ENCODE measurements around the gene FASTK.
A peak's percentile ranks its signal among the peaks of the same experiment; 100 is the strongest.

FASTK gene

DNA sequence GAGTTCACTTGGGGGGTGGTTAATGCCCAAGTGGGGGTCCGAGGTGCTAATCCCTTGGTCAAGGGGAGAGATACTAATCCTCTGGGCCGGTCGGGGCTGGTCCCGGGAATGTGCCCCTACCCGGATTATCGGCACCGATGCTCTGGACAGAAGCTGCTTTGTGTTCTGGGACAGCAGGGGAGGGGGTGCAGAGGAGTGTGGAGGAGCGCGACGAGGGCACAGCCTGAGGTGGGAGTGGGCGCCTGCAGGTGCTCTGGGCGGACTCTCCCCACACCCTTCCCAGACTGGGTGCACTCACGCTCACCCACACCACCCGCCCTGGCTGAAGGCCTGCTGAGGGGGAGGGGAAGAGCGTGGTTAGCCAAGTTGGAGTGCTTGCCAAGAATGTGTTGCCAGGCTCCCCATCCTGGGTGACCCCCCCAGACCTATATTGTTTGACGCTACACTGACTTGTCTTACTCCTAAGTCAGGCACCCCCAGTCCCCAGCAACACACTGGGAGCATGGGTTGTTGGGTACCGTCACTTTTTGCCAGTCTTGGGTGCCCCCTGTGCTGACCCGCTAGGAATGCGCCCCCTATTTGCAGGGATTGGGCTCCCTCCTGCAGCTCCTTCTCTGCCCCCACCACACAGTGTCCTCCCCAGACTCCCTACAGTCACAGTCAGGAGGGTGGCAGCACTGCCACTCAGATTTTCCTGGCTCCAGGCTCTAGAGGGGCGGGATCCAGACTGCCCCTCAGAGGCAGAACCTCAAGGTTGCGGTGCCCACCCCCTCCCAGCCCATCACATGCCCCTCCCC is 20.0 kb downstream of the FASTK start:
- Mint-ChIP-seq H3K4me3 (peak overlapping the region; percentile 90), H3K9me3 (no peaks in the 10 kb centered on the region), H3K36me3 (ENCODE audit: low read depth) (peaks cover 3% of the 10 kb centered on the region), H3K4me1 (peaks cover 37% of the 10 kb centered on the region), H3K27ac (peak overlapping the region; percentile 35), H3K27me3 (no peaks in the 10 kb centered on the region)
- DNase-seq = peak; percentile 35
- no peak for ATAC-seq

DNA sequence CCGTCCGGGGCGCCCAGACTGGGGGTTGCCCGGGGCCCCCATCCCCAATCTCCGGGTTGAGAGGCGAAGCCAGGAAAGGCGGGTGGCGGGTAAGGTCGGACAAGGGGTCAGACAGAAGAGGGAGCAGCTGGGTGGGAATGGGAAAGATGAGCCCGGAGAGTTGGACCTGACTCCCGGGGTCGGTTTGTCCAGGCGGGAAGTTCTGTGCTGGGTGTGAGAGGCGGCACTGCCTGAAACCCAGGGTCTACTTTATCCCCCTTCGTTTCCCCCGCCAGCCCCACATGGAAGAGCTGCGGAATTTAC is 20.5 kb downstream of the FASTK start:
- Mint-ChIP-seq H3K27me3 (no peaks in the 10 kb centered on the region), H3K4me1 (peaks cover 37% of the 10 kb centered on the region), H3K9me3 (no peaks in the 10 kb centered on the region), H3K27ac (no peak overlapping the region), H3K4me3 (peak overlapping the region; percentile 90), H3K36me3 (ENCODE audit: low read depth) (no peaks in the 10 kb centered on the region)
- no peak for ATAC-seq
- no peak for DNase-seq

DNA sequence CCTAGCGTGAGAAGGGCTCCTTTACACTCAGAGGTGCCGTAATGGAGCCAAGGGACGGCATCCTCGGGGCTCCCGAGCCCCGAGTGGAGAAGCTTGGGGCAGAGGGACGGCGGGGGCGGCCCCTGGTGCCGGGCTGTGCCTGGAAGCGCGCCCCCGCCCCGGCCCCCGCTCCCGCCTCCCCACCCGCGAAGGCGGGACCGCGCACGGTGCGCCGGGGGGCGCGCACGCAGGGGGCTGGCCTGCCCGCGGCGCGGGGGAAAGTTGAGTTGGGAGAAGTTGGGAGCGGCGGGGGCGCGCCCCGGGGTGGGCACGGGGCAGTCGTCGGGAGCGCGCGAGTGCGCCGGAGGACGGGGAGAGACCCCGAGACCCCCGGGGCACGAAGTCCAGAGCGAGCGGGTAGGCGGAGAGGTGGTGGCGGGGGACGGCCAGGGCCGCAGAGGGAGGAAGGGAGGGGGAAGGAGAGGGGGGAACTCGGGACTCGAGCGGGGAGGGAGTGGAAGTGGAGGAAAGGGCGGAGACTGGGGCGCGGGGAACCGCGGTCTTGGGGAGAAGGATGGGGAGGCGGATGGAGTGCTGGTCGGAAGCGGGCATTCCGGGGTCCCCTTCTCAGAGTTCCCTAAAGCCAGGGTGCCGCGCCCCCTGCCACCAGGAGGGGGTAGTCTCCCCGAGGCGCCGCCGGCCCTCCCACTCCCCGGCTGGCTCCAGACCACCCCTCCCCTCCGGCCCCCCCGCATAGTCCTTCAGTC is 21.1 kb downstream of the FASTK start, which contains the start of gene SLC4A2:
Gene SLC4A2 (plus strand): TSS at position 223 of the 746 bp plus-strand sequence. CDS start 2,399 bp downstream, outside the sequence.
- ATAC-seq (peak; percentile 12), DNase-seq (peak; percentile 82)

DNA sequence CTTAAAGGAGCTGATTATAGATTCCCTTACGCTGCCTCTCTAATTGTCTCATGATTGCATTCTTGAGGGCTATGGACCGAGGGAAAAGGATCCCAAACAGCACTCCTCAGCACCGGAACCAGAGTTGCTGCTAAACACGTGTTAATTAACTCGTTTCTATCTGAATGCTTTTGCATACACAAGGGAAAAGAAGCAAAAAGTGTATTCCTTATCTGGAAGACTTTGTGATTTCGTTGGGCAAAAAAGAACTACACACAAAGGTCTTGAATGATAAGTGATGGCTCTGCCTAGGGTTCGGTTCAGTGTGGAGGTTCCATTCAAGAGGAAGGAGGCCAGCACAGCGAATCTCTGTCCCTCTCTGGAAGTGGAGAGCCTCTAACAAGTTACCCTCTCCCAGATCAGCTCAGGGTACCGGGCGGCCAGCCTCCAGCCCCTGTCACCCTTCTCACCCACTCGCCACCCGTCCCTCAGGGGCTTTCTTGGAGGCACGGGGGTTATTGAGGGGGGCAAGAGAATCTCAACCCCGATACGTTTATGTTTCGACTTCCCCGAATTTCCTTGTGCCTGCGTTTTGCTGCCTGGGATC is 21.7 kb downstream of the FASTK start:
- H3K27me3 Mint-ChIP-seq = no peaks in the 10 kb centered on the region
- DNase-seq = no peak
- H3K36me3 Mint-ChIP-seq (ENCODE audit: low read depth) = no peaks in the 10 kb centered on the region
- peak overlapping the region; percentile 90 for H3K4me3 Mint-ChIP-seq
- H3K27ac Mint-ChIP-seq = peak overlapping the region; percentile 95
- H3K9me3 Mint-ChIP-seq = no peaks in the 10 kb centered on the region
- H3K4me1 Mint-ChIP-seq = peaks cover 37% of the 10 kb centered on the region
- no peak for ATAC-seq

More for the DNA sequence above, 21.1 kb downstream of the FASTK start, which contains the start of gene SLC4A2:
- Mint-ChIP-seq H3K4me3 (peak within 1 kb of the TSS; percentile 90), H3K36me3 (ENCODE audit: low read depth) (no peaks in the 10 kb centered on the region), H3K27ac (peak within 1 kb of the TSS; percentile 95), H3K27me3 (no peaks in the 10 kb centered on the region), H3K4me1 (peaks cover 37% of the 10 kb centered on the region), H3K9me3 (no peaks in the 10 kb centered on the region)

DNA sequence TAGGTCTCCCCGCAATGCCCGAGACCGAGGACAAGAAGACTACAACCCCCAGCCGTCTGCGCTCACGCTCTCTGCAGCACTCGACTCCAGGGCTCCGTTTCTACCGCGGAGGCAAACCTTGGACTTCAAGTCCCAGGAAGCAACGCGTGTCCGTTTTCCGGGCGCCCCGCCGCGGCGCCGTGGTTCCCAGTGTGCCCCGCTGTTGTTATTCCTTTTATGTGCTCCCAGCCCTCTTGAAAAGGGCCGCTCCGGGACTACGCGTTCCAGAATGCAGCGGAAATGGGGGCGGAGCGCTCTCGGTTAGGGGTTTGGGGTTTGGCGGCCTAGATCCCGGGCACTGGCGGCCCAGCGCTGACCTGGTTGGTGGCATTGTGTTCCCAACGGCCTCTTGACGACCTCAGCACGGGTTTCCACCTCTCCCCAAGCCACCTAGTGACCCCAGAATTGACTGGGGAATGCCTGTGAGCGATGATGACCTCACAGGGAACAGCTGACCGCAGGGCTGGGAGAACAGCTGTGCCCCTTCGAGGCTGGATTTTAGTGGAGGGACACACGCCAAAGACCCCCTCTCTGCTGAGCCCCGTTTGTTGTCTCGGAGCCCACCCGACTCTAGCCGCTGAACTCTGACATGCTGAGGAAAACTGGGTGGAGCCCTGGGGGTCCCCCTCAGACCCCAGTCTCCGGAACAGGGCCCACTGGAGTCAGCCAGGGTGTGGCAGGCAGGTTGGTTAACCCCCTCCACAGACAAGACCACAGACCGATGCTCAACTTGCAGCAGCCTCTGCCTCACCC is 22.4 kb downstream of the FASTK start:
- Mint-ChIP-seq H3K4me3 (peak overlapping the region; percentile 90), H3K9me3 (no peaks in the 10 kb centered on the region), H3K4me1 (peaks cover 37% of the 10 kb centered on the region), H3K27me3 (no peaks in the 10 kb centered on the region), H3K36me3 (ENCODE audit: low read depth) (no peaks in the 10 kb centered on the region), H3K27ac (peak overlapping the region; percentile 95)
- ATAC-seq (peak; percentile 96), DNase-seq (peak; percentile 96)

DNA sequence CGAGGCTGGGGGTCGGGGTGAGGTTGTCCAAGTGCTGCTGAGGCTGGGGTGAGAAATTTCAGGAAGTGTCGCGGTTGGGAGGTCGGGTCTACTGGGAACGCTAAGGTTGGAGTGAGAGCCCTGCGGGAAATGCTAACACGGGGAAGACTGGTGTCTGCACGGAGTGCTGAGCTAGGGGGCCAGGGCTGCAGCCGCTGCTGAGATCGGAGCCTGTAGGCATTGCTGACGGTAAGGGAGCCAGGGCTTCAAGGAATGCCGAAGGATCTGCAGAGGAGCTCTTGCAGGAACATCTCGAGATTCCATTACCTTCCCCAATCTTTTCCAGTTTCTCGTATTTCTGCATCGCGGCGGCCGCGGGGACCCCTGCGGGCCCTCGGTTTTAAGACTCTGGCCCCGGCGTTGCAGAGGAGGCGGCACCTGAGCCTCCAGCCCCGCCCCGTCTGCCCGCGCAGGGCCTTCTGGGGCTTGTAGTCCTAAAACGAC is 23.1 kb downstream of the FASTK start, which contains the start of gene CDK5:
Gene CDK5 (minus strand): TSS at position 392 of the 483 bp plus-strand sequence. CDS start 49 bp downstream, at position 343.
- ATAC-seq = no peak
- Mint-ChIP-seq H3K36me3 (ENCODE audit: low read depth) (no peaks in the 10 kb centered on the region), H3K9me3 (no peaks in the 10 kb centered on the region), H3K27me3 (no peaks in the 10 kb centered on the region), H3K4me1 (peaks cover 38% of the 10 kb centered on the region), H3K4me3 (peak within 1 kb of the TSS; percentile 90), H3K27ac (peak within 1 kb of the TSS; percentile 95)
- no peak for DNase-seq

DNA sequence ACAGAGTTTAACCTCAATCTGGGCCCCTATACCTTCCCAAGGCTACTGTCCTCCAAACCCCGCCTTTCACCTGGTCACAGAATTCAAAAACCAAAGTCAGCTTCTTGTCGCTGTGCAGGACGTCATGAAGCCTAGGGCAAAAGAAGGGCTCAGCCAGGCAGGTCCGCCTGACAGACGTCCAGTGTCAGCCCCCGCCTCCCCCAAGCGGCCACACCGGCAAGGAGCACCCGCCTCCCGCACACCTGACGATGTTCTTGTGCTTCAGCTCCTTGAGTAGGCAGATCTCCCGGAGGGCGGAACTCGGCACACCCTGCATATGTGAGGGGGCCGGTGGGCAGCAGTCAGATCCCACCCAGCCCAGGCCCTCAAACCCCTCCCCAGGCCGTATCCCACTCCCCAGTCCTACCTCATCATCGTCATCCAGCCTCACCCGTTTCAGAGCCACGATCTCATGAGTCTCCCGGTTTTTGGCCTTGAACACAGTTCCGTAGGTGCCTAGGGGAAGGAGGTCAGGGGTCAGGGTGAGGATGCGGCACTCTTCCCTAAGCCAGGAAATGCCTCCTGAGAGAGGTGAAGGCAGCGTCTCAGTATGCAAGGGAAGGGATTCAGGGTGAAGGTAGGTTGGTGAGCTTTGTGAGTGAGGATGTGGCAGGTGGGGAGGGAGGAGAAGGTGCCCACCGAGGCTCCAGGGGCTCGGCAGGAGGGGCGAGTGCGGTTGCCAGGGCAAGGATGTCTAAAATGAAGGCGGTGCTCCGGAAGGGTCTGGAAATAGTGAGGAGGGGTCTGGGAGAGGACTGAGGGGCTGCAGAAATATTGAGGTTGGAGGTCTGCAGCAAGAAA is 23.7 kb downstream of the FASTK start:
- H3K36me3 Mint-ChIP-seq (ENCODE audit: low read depth) = no peaks in the 10 kb centered on the region
- H3K27ac Mint-ChIP-seq = peak overlapping the region; percentile 76
- H3K4me3 Mint-ChIP-seq = peak overlapping the region; percentile 90
- no peaks in the 10 kb centered on the region for H3K27me3 Mint-ChIP-seq
- ATAC-seq (no peak), DNase-seq (no peak)
- peaks cover 39% of the 10 kb centered on the region for H3K4me1 Mint-ChIP-seq
- no peaks in the 10 kb centered on the region for H3K9me3 Mint-ChIP-seq

DNA sequence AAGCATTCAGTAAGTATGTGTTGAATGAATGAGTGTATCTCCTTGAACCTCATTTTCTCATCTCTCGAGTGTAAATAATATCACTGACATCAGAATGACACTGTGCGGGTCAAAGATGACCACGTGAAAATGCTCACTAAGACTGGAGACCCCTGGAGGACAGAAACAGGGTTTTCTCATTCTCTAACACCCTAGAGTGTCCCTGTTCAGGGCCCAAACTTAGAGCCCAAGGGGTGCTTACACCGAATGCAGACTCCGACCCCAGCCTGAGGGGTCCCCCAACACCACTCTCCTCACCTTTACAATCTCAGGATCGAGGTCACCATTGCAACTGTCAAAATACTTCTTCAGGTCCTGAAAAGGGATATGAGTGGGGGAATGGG is 24.3 kb downstream of the FASTK start:
- H3K27ac Mint-ChIP-seq = no peak overlapping the region
- DNase-seq (no peak), ATAC-seq (no peak)
- no peaks in the 10 kb centered on the region for H3K27me3 Mint-ChIP-seq
- H3K4me3 Mint-ChIP-seq = peak overlapping the region; percentile 90
- peaks cover 35% of the 10 kb centered on the region for H3K4me1 Mint-ChIP-seq
- H3K36me3 Mint-ChIP-seq (ENCODE audit: low read depth) = no peaks in the 10 kb centered on the region
- H3K9me3 Mint-ChIP-seq = no peaks in the 10 kb centered on the region

DNA sequence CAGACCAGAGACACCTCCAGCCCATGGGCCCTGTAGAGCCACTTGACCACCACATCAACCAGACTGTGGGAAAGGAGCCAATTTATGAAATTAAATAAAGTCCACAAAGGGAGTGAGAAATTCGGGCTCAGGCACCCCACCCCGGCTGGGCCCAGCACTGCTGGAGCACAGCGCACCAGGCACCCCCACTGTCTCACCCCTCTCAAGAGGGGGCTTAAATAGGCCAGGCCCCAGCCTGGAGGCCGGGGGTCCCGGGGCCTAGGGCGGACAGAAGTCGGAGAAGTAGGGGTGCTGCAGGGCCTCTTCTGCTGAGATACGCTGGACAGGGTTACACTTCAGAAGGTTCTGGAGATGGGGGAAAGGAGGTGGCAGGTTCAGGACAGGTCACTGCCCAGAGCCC is 26.9 kb downstream of the FASTK start:
- H3K4me3 Mint-ChIP-seq = no peak overlapping the region
- no peak for ATAC-seq
- H3K9me3 Mint-ChIP-seq = no peaks in the 10 kb centered on the region
- H3K27ac Mint-ChIP-seq = no peak overlapping the region
- peaks cover 20% of the 10 kb centered on the region for H3K4me1 Mint-ChIP-seq
- no peaks in the 10 kb centered on the region for H3K36me3 Mint-ChIP-seq (ENCODE audit: low read depth)
- H3K27me3 Mint-ChIP-seq = peaks cover 2% of the 10 kb centered on the region
- no peak for DNase-seq

DNA sequence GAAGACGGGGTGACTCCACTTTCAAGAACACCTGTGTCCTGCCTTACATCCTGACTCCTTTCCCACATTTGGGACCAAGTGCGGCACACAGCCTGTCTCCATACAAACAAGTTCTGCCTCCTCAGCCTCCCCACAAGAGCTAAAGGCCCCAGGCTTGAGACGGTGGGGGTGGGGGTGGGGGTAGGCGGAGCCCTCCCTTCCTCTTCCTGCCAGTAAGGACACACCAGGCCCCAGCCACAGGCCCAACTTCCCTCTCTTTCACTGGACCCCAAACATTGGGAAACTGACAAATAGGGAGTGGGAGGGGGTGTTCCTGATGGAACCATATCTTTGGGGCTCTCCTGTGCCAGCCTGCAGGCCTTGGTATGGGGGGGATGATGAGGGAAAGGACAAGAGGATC is 27.5 kb downstream of the FASTK start:
- H3K4me3 Mint-ChIP-seq = no peak overlapping the region
- H3K9me3 Mint-ChIP-seq = no peaks in the 10 kb centered on the region
- H3K27me3 Mint-ChIP-seq = peaks cover 2% of the 10 kb centered on the region
- DNase-seq = no peak
- no peak overlapping the region for H3K27ac Mint-ChIP-seq
- no peaks in the 10 kb centered on the region for H3K36me3 Mint-ChIP-seq (ENCODE audit: low read depth)
- H3K4me1 Mint-ChIP-seq = peaks cover 15% of the 10 kb centered on the region
- ATAC-seq = no peak

DNA sequence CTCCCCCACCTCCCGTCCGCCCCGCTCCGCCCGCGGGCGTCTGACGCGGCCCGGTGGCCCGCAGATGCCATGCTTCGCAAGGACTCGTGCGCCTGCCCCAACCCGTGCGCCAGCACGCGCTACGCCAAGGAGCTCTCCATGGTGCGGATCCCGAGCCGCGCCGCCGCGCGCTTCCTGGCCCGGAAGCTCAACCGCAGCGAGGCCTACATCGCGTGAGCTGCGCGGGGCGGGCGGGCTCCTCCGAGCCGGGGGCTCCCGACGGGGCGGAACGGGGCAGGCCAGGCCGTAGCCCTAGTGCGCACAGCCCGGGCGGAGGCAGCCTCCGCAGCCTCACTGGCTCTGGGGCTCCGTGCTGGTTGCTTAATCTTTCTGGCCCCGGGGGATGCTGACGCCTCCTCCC is 29.5 kb downstream of the FASTK start:
- Mint-ChIP-seq H3K9me3 (no peaks in the 10 kb centered on the region), H3K27me3 (peaks cover 2% of the 10 kb centered on the region), H3K36me3 (ENCODE audit: low read depth) (no peaks in the 10 kb centered on the region), H3K4me1 (peaks cover 2% of the 10 kb centered on the region), H3K4me3 (no peak overlapping the region), H3K27ac (no peak overlapping the region)
- ATAC-seq (peak; percentile 52), DNase-seq (peak; percentile 53)

DNA sequence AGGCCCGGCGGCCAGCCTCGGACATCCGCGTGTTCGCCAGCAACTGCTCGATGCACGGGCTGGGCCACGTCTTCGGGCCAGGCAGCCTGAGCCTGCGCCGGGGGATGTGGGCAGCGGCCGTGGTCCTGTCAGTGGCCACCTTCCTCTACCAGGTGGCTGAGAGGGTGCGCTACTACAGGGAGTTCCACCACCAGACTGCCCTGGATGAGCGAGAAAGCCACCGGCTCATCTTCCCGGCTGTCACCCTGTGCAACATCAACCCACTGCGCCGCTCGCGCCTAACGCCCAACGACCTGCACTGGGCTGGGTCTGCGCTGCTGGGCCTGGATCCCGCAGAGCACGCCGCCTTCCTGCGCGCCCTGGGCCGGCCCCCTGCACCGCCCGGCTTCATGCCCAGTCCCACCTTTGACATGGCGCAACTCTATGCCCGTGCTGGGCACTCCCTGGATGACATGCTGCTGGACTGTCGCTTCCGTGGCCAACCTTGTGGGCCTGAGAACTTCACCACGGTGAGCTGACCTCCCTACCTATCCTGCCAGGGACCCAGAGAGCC is 31.6 kb downstream of the FASTK start:
- Mint-ChIP-seq H3K4me3 (no peak overlapping the region), H3K9me3 (no peaks in the 10 kb centered on the region), H3K36me3 (ENCODE audit: low read depth) (no peaks in the 10 kb centered on the region), H3K27me3 (peaks cover 2% of the 10 kb centered on the region), H3K4me1 (peaks cover 2% of the 10 kb centered on the region), H3K27ac (no peak overlapping the region)
- no peak for ATAC-seq
- DNase-seq = no peak
